Right lobe of liver (tissue), 6 donors: ENCODE data around the gene GNAT2. TPM values are rescaled to one million over a fixed set of nuclear protein-coding genes. Genes with fewer than 3 reads are reported as not detected.
A peak's percentile ranks its signal among the peaks of the same experiment; 100 is the strongest.

Source experiments
- ATAC-seq, 4 donors: fragments of 200-7000 bp; cut with Tn5 transposase; one replicate each; pipeline ENCODE4 v1.9.1; 2020; ENCODE audit warnings: mild to moderate bottlenecking in 4 of 4, moderate library complexity in 4 of 4
- DNase-seq, 3 donors: peaks; one replicate each; pipeline ENCODE4 v3.0.0-alpha.2; 2020
- H3K27ac ChIP-seq, 3 donors: fragments of 200-600 bp; one replicate each; pipeline ENCODE4 v1.8.0; 2022
- H3K27me3 ChIP-seq, 2 donors: fragments of 200-600 bp; one replicate each; pipeline ENCODE4 v1.8.0; 2022
- H3K36me3 ChIP-seq, 4 donors: fragments of 200-600 bp; sonication (generic) in 1 of 4; one replicate each; pipeline versions ENCODE4 v1.5.1 to v1.8.0; 2017 to 2022; ENCODE audit warnings: control low read depth in 1 of 4
- H3K4me1 ChIP-seq, 4 donors: fragments of 200-600 bp; sonication (generic) in 1 of 4; one replicate each; pipeline versions ENCODE4 v1.5.1 to v1.8.0; 2017 to 2022; ENCODE audit warnings: control low read depth in 1 of 4
- H3K4me3 ChIP-seq, 3 donors: fragments of 200-600 bp; one replicate each; pipeline ENCODE4 v1.8.0; 2022
- H3K9me3 ChIP-seq, 4 donors: fragments of 200-600 bp; sonication (generic) in 1 of 4; one replicate each; pipeline versions ENCODE4 v1.5.1 to v1.8.0; 2017 to 2022; ENCODE audit warnings: control low read depth in 1 of 4
- CTCF ChIP-seq, 4 donors: fragments of 200-600 bp in 3 of 4; fragments of 450-650 bp in 1 of 4; IDR thresholded peaks; one replicate each; pipeline versions ENCODE4 v1.5.1 to v1.8.0; 2016 to 2022; ENCODE audit warnings: antibody characterized with exemption in 4 of 4, mild to moderate bottlenecking in 2 of 4
- POLR2A ChIP-seq: fragments of 450-650 bp; IDR thresholded peaks from one replicate; pipeline ENCODE4 v1.6.1; 2017; ENCODE audit warnings: antibody characterized with exemption, mild to moderate bottlenecking
- WGBS: methylation state at CpG from one replicate; pipeline ENCODE4 v1.1.6; 2018; ENCODE audit warnings: low coverage, low lambda C conversion rate; ENCODE audit not compliant: insufficient coverage; ENCODE audit errors: missing lambda C conversion rate; 5-methylcytosine and 5-hydroxymethylcytosine counted together
- intact Hi-C, 2 donors: fragments of 100-400 bp; cut with DNase I; formaldehyde crosslinking; loops; one replicate each; pipeline versions ENCODE4 v1.11.2 to v1.14.1; 2022
- total RNA-seq, 6 experiments: library from RNA; depleted of rRNA in 2 of 6; stranded (reverse); fragments of >200 nt in 2 of 6; fragmentation: NEBNext Ultra II Directional in 3 of 6; extraction: Animal tissue kit (Norgen Biotek cat#: 25700) in 3 of 6; gene quantifications; one replicate each; pipeline versions ENCODE4 v1.1.0 to v1.2.4, GENCODE V29; 2016 to 2023
- donor health status: DM: no; HTN: yes; CAD: no.
- donor health status: DM: no; HTN: no; CAD: no.
- donor health status: DM: no; HTN: no; CAD: no.
- donor health status: DM: no; HTN: yes; CAD: no.
- donor health status: DM: no; HTN: yes; CAD: no.

Gene GNAT2
- total RNA-seq, 6 experiments from 2014 or later = 0.20 to 0.21 (median 0.20) TPM; not detected in 3

- Histone ChIP-seq H3K4me3 (no peak overlapping the region), H3K27me3 (no peaks in the 10 kb centered on the region), H3K4me1 (peaks cover 0 to 10% (median 0%) of the 10 kb centered on the region in 4 donors), H3K9me3 (no peaks in the 10 kb centered on the region), H3K36me3 (peaks cover 0 to 8% (median 2%) of the 10 kb centered on the region in 4 donors), H3K27ac (peak overlapping the region in 1 of 3 donors; percentile 55)
- intact Hi-C loops = loop anchor here in 1 of 2 donors (5.0 kb wide), 1 partner anchor 149 kb away; no protein-coding TSS in a partner anchor
- DNase-seq (no peak), ATAC-seq (peak in 3 of 4 donors; percentile 49 to 78 (median 72))
- TF ChIP-seq CTCF (IDR thresholded peaks at IDR 0.05) (no peak), POLR2A (no peak)
- 50% methylated on average over 3 of the region's 9 CpGs for WGBS
Measured at GRCh38 chr1:109636201-109636952, 17.0 kb upstream of the GNAT2 start.

- intact Hi-C loops = loop anchor here in 1 of 2 donors (5.0 kb wide), 1 partner anchor 149 kb away; no protein-coding TSS in a partner anchor
- no peaks in the 10 kb centered on the region for H3K9me3 ChIP-seq
- H3K4me3 ChIP-seq = no peak overlapping the region
- 67% methylated on average over 1 of the region's 2 CpGs for WGBS
- TF ChIP-seq POLR2A = no peak
- TF ChIP-seq CTCF (IDR thresholded peaks at IDR 0.05) = no peak
- no peak for ATAC-seq
- H3K4me1 ChIP-seq = peaks cover 0 to 10% (median 0%) of the 10 kb centered on the region in 4 donors
- DNase-seq = no peak
- H3K36me3 ChIP-seq = peaks cover 0 to 14% (median 5%) of the 10 kb centered on the region in 4 donors
- H3K27me3 ChIP-seq = no peaks in the 10 kb centered on the region
- H3K27ac ChIP-seq = peak overlapping the region in 1 of 3 donors; percentile 55
Measured at GRCh38 chr1:109635862-109636200, 16.4 kb upstream of the GNAT2 start.

- Histone ChIP-seq H3K4me3 (no peak overlapping the region), H3K27ac (no peak overlapping the region), H3K27me3 (no peaks in the 10 kb centered on the region), H3K4me1 (peaks cover 0 to 10% (median 0%) of the 10 kb centered on the region in 4 donors), H3K9me3 (no peaks in the 10 kb centered on the region), H3K36me3 (peaks cover 0 to 16% (median 6%) of the 10 kb centered on the region in 4 donors)
- DNase-seq = no peak
- ATAC-seq = no peak
- intact Hi-C loops = loop anchor here in 1 of 2 donors (5.0 kb wide), 1 partner anchor 148 kb away; no protein-coding TSS in a partner anchor
- no peak for TF ChIP-seq POLR2A
- TF ChIP-seq CTCF (IDR thresholded peaks at IDR 0.05) = no peak
- 65% methylated on average over 11 of the region's 13 CpGs for WGBS
Measured at GRCh38 chr1:109634771-109635750, 15.6 kb upstream of the GNAT2 start.

- TF ChIP-seq POLR2A = no peak
- no peak for TF ChIP-seq CTCF (IDR thresholded peaks at IDR 0.05)
- H3K4me3 ChIP-seq = no peak overlapping the region
- ATAC-seq (no peak), DNase-seq (no peak)
- H3K4me1 ChIP-seq = peaks cover 0 to 10% (median 0%) of the 10 kb centered on the region in 4 donors
- no peaks in the 10 kb centered on the region for H3K9me3 ChIP-seq
- intact Hi-C loops = no loop called here
- WGBS = 76% methylated on average over 6 of the region's 6 CpGs
- H3K27me3 ChIP-seq = no peaks in the 10 kb centered on the region
- H3K27ac ChIP-seq = no peak overlapping the region
- peaks cover 0 to 17% (median 8%) of the 10 kb centered on the region in 4 donors for H3K36me3 ChIP-seq
Measured at GRCh38 chr1:109634292-109634691, 14.9 kb upstream of the GNAT2 start.
